ENCODE data around the gene CRYGA.

Gene CRYGA

DNA sequence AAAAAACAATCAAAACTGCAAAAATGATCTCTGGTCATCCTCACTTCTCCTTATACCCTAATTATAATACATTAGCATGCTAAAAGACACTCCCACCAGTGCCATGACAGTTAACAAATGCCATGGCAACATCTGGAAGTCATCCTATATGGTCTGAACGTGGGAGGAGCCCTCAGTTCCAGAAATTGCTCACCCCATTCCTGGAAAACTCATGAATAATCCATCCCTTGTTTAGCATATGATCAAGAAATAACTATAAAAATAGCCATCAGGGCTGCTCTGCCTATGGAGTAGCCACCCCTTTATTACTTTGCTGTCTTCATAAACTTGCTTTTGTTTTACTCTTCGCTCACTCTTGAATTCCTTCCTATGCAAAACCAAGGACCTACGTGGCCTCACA, 32.1 kb upstream of the CRYGA start:
- CTCF ChIA-PET = interaction anchor here (1.1 kb wide), 1 partner anchor 20 kb away, joined by 3 read pairs; no protein-coding TSS in a partner anchor
- TF ChIP-seq CTCF (IDR thresholded peaks at IDR 0.05; ENCODE audit: insufficient read depth, low read length, missing control alignments) = no peak
- POLR2A ChIA-PET = no interaction called here

DNA sequence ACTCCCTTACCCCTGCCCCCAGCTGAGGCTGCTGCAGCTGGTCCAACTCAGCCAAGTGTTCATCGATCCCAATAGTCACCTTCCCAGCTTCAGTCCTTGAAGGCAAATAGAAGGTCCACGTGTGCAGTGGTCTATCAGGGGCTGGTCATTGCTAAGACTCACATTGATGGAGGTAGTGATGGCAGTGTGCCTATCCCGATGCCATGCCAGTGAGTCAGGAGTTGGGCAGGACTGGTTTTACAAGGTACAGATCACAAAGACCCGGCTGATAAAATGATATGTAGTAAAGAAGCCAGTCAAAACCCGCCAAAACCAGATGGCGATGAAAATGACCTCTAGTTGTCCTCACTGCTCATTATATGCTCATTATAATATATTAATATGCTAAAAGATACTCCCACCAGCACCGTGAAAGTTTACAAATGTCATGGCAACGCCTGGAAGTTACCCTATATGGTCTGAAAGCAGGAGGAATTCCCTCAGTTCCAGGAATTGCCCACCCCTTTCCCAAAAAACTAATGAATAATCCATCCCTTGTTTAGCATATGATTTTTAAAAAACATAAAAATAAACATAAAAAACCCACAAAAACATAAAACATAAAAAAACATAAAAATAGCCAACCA, 29.3 kb upstream of the CRYGA start:
- ChIA-PET POLR2A (no interaction called here), CTCF (interaction anchor here (2.5 kb wide), 1 partner anchor 18 kb away, joined by 12 read pairs; no protein-coding TSS in a partner anchor)
- H3K4me3 ChIP-seq (ENCODE audit: low read depth, low read length) = no peak overlapping the region
- no peak for TF ChIP-seq CTCF (IDR thresholded peaks at IDR 0.05; ENCODE audit: insufficient read depth, low read length, missing control alignments)
- DNase-seq (ENCODE audit: low read depth, low spot score) = no peak

More for the DNA sequence above, 32.1 kb upstream of the CRYGA start:
- no peak overlapping the region for H3K4me3 ChIP-seq (ENCODE audit: low read depth, low read length)
- no peak for DNase-seq (ENCODE audit: low read depth, low spot score)

GRCh38 chr2:208189810-208190503, 26.6 kb upstream of the CRYGA start, which contains the start of gene C2orf80:
Gene C2orf80, minus strand, starts transcription at chr2:208190030. Its CDS starts 3,044 bp downstream, at chr2:208186986.
- POLR2A ChIA-PET = no interaction called here
- CTCF ChIA-PET = interaction anchor here (2.3 kb wide), 1 partner anchor 14 kb away, joined by 9 read pairs; no protein-coding TSS in a partner anchor
- DNase-seq (ENCODE audit: low read depth, low spot score) = no peak
- TF ChIP-seq CTCF (IDR thresholded peaks at IDR 0.05; ENCODE audit: insufficient read depth, low read length, missing control alignments) = no peak
- H3K4me3 ChIP-seq (ENCODE audit: low read depth, low read length) = no peak within 1 kb of the TSS

DNA sequence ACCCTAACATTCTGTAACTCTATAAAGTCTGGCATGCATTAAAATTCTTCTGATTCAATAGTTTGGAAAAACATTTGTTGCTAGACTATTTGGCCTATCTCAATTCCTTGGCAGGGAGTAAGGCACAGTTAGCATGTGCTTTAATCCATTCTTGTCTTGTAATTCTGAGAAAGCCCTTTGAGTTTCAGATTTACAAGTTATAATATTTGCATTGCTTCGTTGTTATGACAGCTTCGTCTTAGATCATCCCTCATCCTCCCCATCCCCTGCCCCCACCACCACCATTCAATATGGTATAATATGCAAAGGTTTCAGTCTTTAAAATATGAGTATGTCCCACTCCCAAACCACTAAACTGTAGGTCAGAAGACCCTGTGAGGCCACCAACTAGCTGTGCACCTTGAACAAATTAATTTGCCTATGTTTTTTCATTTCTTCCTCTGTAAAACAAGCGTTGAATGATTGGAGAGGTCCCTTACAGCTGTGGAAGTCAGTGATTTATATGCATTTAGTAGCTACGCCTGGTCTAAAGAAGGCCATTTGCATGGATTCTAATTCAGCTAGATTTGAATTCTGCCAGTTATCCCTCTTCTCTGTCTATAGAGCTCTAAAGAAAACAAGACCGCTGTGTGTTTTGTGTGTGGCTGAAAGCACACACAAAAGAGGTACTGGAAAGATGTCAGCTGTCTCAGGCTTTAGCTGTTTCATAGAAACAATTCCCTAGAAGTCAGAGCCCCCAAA, 25.9 kb upstream of the CRYGA start:
- DNase-seq (ENCODE audit: low read depth, low spot score) = no peak

DNA sequence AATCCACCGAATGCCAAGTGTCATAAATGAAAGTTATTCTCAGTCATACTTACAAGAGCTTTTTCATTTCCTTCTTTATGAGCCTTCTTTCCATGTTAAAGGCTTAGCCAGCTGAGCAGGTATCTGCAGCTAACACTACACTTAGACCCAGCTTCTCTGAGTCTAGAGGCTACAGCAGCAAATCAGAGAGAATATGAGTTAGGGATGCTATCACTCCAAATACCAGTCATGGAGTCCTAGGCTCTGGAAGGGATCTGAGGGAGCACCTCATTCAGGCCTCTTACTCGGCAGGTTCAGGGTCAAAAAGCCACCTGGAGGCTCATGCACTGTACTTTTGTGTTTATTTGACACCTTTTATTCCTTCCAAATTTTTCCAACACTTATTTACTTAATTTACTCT, 23.5 kb upstream of the CRYGA start:
- H3K4me3 ChIP-seq (ENCODE audit: low read depth, low read length) = no peak overlapping the region
- no peak for TF ChIP-seq CTCF (IDR thresholded peaks at IDR 0.05; ENCODE audit: insufficient read depth, low read length, missing control alignments)
- DNase-seq (ENCODE audit: low read depth, low spot score) = no peak
- POLR2A ChIA-PET = no interaction called here
- CTCF ChIA-PET = interaction anchor here (4.3 kb wide), 1 partner anchor 11 kb away, joined by 28 read pairs; no protein-coding TSS in a partner anchor

More for the DNA sequence above, 25.9 kb upstream of the CRYGA start:
- no peak for TF ChIP-seq CTCF (IDR thresholded peaks at IDR 0.05; ENCODE audit: insufficient read depth, low read length, missing control alignments)
- CTCF ChIA-PET = interaction anchor here (0.9 to 2.3 kb wide), 2 partner anchors 14 to 60 kb away, joined by 3 to 9 read pairs; no protein-coding TSS in a partner anchor
- H3K4me3 ChIP-seq (ENCODE audit: low read depth, low read length) = no peak overlapping the region
- POLR2A ChIA-PET = no interaction called here

GRCh38 chr2:208186465-208186864, 23.1 kb upstream of the CRYGA start:
- POLR2A ChIA-PET = no interaction called here
- no peak for TF ChIP-seq CTCF (IDR thresholded peaks at IDR 0.05; ENCODE audit: insufficient read depth, low read length, missing control alignments)
- DNase-seq (ENCODE audit: low read depth, low spot score) = no peak
- no peak overlapping the region for H3K4me3 ChIP-seq (ENCODE audit: low read depth, low read length)
- CTCF ChIA-PET = interaction anchor here (4.3 kb wide), 1 partner anchor 11 kb away, joined by 28 read pairs; no protein-coding TSS in a partner anchor
